Measurements from ENCODE around the gene KIRREL1.
A peak's percentile ranks its signal among the peaks of the same experiment; 100 is the strongest.

KIRREL1 gene

DNA sequence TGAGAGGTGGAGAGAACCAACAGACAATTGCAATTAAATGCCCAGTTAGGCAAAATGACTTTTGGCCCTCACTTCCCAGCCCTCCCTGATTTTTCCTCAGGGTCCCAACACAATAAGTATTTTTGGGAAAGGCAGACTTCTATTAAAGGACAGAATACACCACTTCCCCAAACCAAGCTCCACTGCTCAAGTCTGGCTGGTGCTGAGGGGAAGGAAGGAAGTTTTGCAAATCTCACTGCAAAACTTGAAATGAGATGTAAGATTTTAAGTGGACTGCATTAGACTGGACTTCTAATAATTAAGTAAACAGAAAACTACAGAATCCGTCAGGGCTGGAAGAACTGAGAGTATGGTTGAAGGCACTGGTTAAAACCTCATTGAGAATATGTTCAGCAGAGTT lies 155.0 kb downstream of the KIRREL1 start:
- DNase-seq: peak; percentile 26

DNA sequence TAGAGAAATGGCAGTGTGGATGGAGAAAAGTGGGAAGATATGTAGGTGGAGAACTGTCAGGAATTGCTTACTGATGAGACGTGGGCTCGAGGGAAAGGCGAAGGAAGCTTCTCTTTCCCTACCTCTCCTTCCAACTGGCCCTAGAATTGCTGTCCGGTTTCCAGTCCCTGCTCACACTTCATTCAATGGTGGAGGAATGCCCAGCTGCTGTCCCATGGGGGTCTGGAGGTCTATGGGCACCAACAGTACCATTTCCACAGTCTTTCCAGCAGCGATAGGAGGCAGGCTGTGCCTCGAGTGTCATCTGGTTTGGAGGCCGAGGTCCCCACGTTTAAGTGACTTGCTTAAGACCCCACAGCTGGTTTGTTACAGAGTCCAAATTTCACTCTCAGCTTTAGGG lies 155.7 kb downstream of the KIRREL1 start:
- no peak for DNase-seq

Measured in midbrain (tissue), 1 donor.